CD4-positive, CD25-positive, alpha-beta regulatory T cell (primary cell): ENCODE data around the gene CAV3. TPM values are rescaled to one million over a fixed set of nuclear protein-coding genes. Genes with fewer than 3 reads are reported as not detected.

ENCODE experiments used
- ATAC-seq, 2 donors: fragments of 150-1000 bp; cut with Tn5 transposase; one replicate each; pipeline ENCODE4 v1.10.0; 2021; ENCODE audit warnings: low read depth in 2 of 2, moderate number of reproducible peaks in 2 of 2, moderate library complexity in 1 of 2
- DNase-seq, 3 donors: peaks; one replicate each; pipeline versions ENCODE4 v3.0.0 to v3.0.0-alpha.2; 2012 to 2022; ENCODE audit warnings: mixed read lengths in 1 of 3
- H3K27ac ChIP-seq: one replicate; pipeline ENCODE4 v1.7.0; 2013; ENCODE audit warnings: mild to moderate bottlenecking, low read length; ENCODE audit not compliant: insufficient read depth, poor library complexity, severe bottlenecking
- H3K27me3 ChIP-seq: one replicate; pipeline ENCODE4 v1.7.0; 2013; ENCODE audit warnings: low read length; ENCODE audit not compliant: control insufficient read depth, insufficient read depth
- H3K36me3 ChIP-seq: one replicate; pipeline ENCODE4 v1.7.0; 2013; ENCODE audit warnings: mild to moderate bottlenecking, low read length, moderate library complexity; ENCODE audit not compliant: control insufficient read depth, insufficient read depth
- H3K4me1 ChIP-seq: 2 replicates; pipeline ENCODE4 v1.7.0; 2013; ENCODE audit warnings: mild to moderate bottlenecking, low read length; ENCODE audit not compliant: insufficient read depth, control insufficient read depth, poor library complexity, severe bottlenecking
- H3K4me3 ChIP-seq: one replicate; pipeline ENCODE4 v1.7.0; 2013; ENCODE audit warnings: low read depth, mild to moderate bottlenecking, low read length, moderate library complexity
- H3K9me3 ChIP-seq, 2 experiments: 1 replicate in 1 of 2; 2 replicates in 1 of 2; pipeline ENCODE4 v1.7.0; 2013; ENCODE audit warnings: low read length in 2 of 2, mild to moderate bottlenecking in 1 of 2, moderate library complexity in 1 of 2; ENCODE audit not compliant: control insufficient read depth in 2 of 2
- H3K27ac Mint-ChIP-seq, 3 donors: one replicate each; pipeline ENCODE4 v1.8.0; 2020 to 2022; ENCODE audit warnings: mild to moderate bottlenecking in 3 of 3, mixed read lengths in 3 of 3, moderate library complexity in 2 of 3
- H3K27me3 Mint-ChIP-seq: one replicate; pipeline ENCODE4 v1.8.0; 2022; ENCODE audit warnings: mild to moderate bottlenecking, mixed read lengths
- H3K36me3 Mint-ChIP-seq: one replicate; pipeline ENCODE4 v1.8.0; 2020; ENCODE audit warnings: mixed read lengths
- H3K4me1 Mint-ChIP-seq, 4 donors: one replicate each; pipeline ENCODE4 v1.8.0; 2020 to 2022; ENCODE audit warnings: mixed read lengths in 4 of 4, mild to moderate bottlenecking in 1 of 4
- H3K4me3 Mint-ChIP-seq, 4 donors: one replicate each; pipeline ENCODE4 v1.8.0; 2020 to 2022; ENCODE audit warnings: mild to moderate bottlenecking in 4 of 4, mixed read lengths in 4 of 4, moderate library complexity in 3 of 4
- H3K9me3 Mint-ChIP-seq, 7 donors: one replicate each; pipeline ENCODE4 v1.8.0; 2020 to 2022; ENCODE audit warnings: mixed read lengths in 7 of 7, mild to moderate bottlenecking in 3 of 7, moderate library complexity in 2 of 7
- polyA plus RNA-seq, 4 donors: library from polyadenylated mRNA; unstranded; fragments of 300-500 nt; fragmentation: Illumina TruSeq; gene quantifications; one replicate each; pipeline ENCODE4 v1.2.3, GENCODE V29; 2021
- total RNA-seq: library from RNA; stranded (reverse); gene quantifications from one replicate; pipeline ENCODE4 v1.2.3, GENCODE V29; 2022

CAV3 gene
- total and polyA plus RNA-seq, 5 donors from 2014 or later: not detected

DNA sequence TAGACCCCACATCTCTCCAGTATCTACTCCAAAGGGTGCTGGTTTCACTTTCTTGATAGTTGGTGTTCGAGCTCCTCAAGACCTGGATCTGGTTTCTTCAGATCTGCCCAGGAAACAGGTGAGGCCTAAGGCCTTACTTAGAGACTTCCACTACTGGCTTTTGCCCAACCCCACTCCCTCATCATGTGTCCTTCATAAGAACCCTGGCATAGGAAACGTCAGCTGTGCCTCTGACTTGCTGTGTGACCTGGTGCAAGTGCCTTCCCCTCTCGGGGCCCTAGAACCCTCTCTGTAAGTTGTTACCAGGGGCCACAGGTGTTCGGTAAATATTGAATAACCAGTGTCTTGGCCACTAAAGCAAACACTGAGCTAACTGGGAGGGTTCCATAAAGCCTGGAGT lies 31.9 kb downstream of the CAV3 start:
- Histone ChIP-seq H3K4me3 (no peak overlapping the region), H3K27ac (no peak overlapping the region), H3K9me3 (no peaks in the 10 kb centered on the region), H3K27me3 (peaks cover 6% of the 10 kb centered on the region), H3K4me1 (peaks cover 17% of the 10 kb centered on the region), H3K36me3 (no peaks in the 10 kb centered on the region)
- DNase-seq (no peak), ATAC-seq (no peak)
- H3K4me3 Mint-ChIP-seq: no peak overlapping the region
- no peak overlapping the region for H3K27ac Mint-ChIP-seq
- peaks cover 31% of the 10 kb centered on the region for H3K27me3 Mint-ChIP-seq
- H3K4me1 Mint-ChIP-seq: peaks cover 0 to 12% (median 1%) of the 10 kb centered on the region in 4 donors
- no peaks in the 10 kb centered on the region for H3K9me3 Mint-ChIP-seq
- no peaks in the 10 kb centered on the region for H3K36me3 Mint-ChIP-seq

DNA sequence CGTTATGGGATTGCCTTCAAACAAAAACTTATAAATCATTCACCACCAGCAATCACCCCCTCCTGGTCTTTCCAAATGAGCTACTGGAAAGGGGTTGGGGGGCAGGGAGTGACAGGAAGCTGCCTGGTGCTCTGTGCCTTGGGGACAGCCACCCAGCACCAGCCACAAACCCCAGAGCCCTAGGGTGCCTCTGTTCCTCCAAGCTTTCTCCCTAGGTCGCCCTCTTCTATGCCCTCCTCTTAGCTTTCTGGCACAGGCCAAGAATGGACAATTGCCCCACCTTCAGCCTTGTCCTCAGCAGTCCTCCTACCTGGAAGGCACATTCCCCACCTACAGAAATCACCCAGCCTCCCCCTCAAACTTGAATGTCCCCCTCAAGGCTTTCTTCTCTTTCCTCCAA lies 32.5 kb downstream of the CAV3 start:
- Mint-ChIP-seq H3K27me3 (peaks cover 32% of the 10 kb centered on the region), H3K4me1 (peaks cover 0 to 12% (median 1%) of the 10 kb centered on the region in 4 donors), H3K4me3 (no peak overlapping the region), H3K36me3 (no peaks in the 10 kb centered on the region), H3K27ac (no peak overlapping the region), H3K9me3 (no peaks in the 10 kb centered on the region)
- DNase-seq: no peak
- Histone ChIP-seq H3K36me3 (no peaks in the 10 kb centered on the region), H3K9me3 (no peaks in the 10 kb centered on the region), H3K4me1 (peaks cover 17% of the 10 kb centered on the region), H3K27ac (no peak overlapping the region), H3K4me3 (no peak overlapping the region), H3K27me3 (peaks cover 6% of the 10 kb centered on the region)
- ATAC-seq: no peak

DNA sequence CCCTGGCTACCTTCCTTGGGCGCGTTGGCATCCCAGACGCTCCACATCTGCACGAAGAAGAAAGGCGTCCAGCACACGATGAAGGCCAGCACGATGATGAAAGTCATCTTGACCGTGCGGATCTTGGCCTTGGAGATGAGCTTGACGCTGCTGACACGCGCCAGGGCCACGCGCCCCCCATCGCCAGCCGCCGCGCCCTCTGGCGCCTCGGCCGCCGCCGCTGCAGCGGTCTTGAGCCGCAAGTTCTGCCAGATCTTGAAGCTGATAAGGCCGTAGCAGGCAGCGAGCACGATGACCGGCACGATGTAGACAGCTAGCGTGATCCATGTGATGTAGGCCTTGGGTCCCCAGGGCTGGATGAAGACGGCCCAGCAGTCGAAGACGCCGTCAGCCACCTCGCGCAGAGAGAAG lies 33.7 kb downstream of the CAV3 start:
- no peak for DNase-seq
- H3K27me3 ChIP-seq: peaks cover 6% of the 10 kb centered on the region
- Mint-ChIP-seq H3K4me3 (no peak overlapping the region), H3K27ac (no peak overlapping the region), H3K36me3 (no peaks in the 10 kb centered on the region), H3K9me3 (no peaks in the 10 kb centered on the region), H3K27me3 (peaks cover 32% of the 10 kb centered on the region), H3K4me1 (peaks cover 0 to 12% (median 1%) of the 10 kb centered on the region in 4 donors)
- H3K4me1 ChIP-seq: peaks cover 17% of the 10 kb centered on the region
- no peaks in the 10 kb centered on the region for H3K9me3 ChIP-seq
- no peak overlapping the region for H3K4me3 ChIP-seq
- H3K27ac ChIP-seq: no peak overlapping the region
- H3K36me3 ChIP-seq: no peaks in the 10 kb centered on the region
- no peak for ATAC-seq

DNA sequence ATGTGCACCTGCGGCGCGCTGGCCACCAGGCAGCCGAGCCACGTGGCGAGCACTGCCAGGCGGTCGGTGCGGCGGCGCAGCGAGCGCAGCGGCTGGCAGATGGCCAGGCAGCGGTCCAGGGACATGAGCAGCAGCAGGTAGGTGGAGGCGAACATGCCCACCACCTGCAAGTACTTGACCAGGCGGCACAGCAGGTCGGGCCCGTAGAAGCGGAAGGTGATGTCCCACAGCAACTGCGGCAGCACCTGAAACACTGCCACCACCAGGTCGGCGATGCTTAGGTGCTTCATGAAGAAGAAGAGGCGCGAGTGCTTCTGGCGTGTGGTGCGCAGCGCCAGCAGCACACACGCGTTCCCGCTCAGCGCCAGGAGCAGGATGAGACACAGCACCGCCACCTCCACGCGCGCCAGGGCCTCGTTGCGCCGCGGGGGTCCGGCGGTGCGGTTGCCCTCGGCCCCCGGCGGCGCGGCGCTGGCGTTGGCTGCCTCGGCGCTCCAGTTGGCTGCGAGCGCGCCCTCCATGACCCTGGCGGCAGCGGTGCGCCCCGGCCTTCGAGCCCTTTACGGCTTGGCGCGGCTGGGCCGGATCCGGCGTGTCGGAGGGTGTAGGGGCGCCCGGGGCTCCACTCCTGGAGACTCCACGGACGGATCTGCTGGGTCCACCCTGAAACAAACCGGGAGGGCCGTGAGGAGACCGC lies 34.2 kb downstream of the CAV3 start:
- DNase-seq (peak in 1 of 3 donors; percentile 52), ATAC-seq (no peak)
- Histone ChIP-seq H3K27ac (no peak overlapping the region), H3K4me1 (peaks cover 17% of the 10 kb centered on the region), H3K36me3 (no peaks in the 10 kb centered on the region), H3K9me3 (no peaks in the 10 kb centered on the region), H3K27me3 (peaks cover 6% of the 10 kb centered on the region), H3K4me3 (no peak overlapping the region)
- H3K27ac Mint-ChIP-seq: peak overlapping the region in 1 of 3 donors; percentile 49
- H3K27me3 Mint-ChIP-seq: peaks cover 32% of the 10 kb centered on the region
- H3K36me3 Mint-ChIP-seq: no peaks in the 10 kb centered on the region
- peaks cover 0 to 12% (median 1%) of the 10 kb centered on the region in 4 donors for H3K4me1 Mint-ChIP-seq
- H3K9me3 Mint-ChIP-seq: no peaks in the 10 kb centered on the region
- H3K4me3 Mint-ChIP-seq: no peak overlapping the region

DNA sequence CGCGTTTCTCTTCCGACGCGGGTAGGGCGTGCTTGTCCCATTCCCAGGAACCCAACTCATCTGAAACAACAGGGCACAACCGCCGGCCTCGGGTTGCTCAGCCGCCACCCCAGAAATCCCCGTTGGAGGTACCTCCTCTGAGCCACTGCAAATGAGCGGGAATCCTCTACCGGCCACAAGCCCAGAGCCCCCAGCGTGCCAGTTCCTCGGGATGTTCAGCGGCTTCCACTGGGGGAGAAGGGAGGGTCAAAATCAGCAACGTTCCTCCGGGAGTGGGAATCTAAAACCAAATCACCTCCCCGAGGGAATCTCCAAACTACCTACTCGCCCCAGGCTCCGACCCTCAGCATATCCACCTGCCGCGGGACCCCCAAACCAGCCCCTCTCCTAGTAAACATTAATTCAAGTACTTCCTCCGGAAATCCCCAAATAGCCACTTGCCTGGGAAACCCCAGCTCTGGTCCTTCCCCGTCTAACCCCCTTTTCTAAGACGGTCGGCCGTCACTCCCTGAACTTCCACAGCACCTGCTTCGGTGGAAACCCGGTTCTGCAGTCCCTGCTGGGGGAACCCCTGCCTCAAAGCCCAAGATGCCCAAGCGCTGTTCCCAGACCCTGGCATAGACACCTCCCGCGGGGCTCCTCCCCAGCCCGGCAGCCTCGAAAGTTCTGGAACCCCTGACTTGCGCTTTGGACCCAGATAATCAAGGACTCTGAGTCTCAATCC lies 34.9 kb downstream of the CAV3 start:
- H3K27me3 Mint-ChIP-seq: peaks cover 32% of the 10 kb centered on the region
- ATAC-seq (no peak), DNase-seq (no peak)
- H3K4me3 Mint-ChIP-seq: peak overlapping the region in 1 of 4 donors; percentile 48
- no peak overlapping the region for H3K27ac Mint-ChIP-seq
- no peaks in the 10 kb centered on the region for H3K9me3 Mint-ChIP-seq
- Histone ChIP-seq H3K27ac (no peak overlapping the region), H3K4me3 (no peak overlapping the region), H3K36me3 (no peaks in the 10 kb centered on the region), H3K27me3 (peaks cover 6% of the 10 kb centered on the region), H3K4me1 (peaks cover 17% of the 10 kb centered on the region), H3K9me3 (no peaks in the 10 kb centered on the region)
- no peaks in the 10 kb centered on the region for H3K36me3 Mint-ChIP-seq
- peaks cover 0 to 12% (median 1%) of the 10 kb centered on the region in 4 donors for H3K4me1 Mint-ChIP-seq

DNA sequence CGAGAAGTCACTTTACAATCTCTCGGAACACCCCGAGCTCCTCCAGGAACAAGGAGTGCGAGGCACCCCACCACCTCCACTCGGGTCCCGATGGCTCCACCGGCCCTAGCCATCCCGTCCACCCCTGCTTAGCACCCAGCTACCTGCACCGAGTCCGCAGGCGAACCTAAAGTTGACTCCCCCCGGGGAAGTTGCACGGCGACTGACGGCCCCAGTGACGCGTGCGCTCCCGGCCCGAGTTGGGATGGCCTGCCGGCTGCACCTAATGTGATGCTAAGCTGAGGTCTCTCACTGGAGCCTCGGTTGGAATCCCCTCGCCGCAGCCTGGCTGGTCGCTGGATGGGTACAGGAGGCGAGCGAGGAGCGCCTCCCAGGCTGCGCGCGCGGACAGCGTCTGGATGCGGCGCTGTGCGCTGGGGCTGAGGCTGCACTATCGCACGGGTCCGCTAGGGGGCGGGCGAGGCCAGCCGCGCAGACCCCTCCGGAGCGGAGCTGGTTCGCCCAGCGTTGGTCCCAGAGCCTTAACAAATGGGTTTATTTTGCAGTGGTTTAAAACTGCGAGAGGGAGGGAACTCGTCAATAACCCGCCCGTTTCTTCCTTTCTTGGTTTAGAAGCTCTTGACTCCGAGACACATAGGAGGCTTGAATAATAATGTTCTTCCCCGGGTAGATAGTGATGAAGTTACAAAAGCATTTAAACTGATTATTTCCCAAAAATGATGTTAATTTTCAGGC lies 35.7 kb downstream of the CAV3 start, which contains the start of gene OXTR:
OXTR (minus strand) TSS at position 526 of the 735 bp plus-strand sequence. CDS start 1,426 bp downstream, outside the sequence.
- H3K4me3 ChIP-seq: peak within 1 kb of the TSS; percentile 19
- no peak within 1 kb of the TSS for H3K27ac ChIP-seq
- peaks cover 17% of the 10 kb centered on the region for H3K4me1 ChIP-seq
- H3K36me3 ChIP-seq: no peaks in the 10 kb centered on the region
- peaks cover 0 to 12% (median 1%) of the 10 kb centered on the region in 4 donors for H3K4me1 Mint-ChIP-seq
- peak in 2 of 3 donors; percentile 43 to 53 for DNase-seq
- no peaks in the 10 kb centered on the region for H3K9me3 Mint-ChIP-seq
- H3K9me3 ChIP-seq: no peaks in the 10 kb centered on the region
- no peak within 1 kb of the TSS for H3K27ac Mint-ChIP-seq
- peak; percentile 70 to 71 for ATAC-seq
- H3K4me3 Mint-ChIP-seq: peak within 1 kb of the TSS in 2 of 4 donors; percentile 39 to 48
- no peaks in the 10 kb centered on the region for H3K36me3 Mint-ChIP-seq
- peaks cover 6% of the 10 kb centered on the region for H3K27me3 ChIP-seq
- peaks cover 32% of the 10 kb centered on the region for H3K27me3 Mint-ChIP-seq

DNA sequence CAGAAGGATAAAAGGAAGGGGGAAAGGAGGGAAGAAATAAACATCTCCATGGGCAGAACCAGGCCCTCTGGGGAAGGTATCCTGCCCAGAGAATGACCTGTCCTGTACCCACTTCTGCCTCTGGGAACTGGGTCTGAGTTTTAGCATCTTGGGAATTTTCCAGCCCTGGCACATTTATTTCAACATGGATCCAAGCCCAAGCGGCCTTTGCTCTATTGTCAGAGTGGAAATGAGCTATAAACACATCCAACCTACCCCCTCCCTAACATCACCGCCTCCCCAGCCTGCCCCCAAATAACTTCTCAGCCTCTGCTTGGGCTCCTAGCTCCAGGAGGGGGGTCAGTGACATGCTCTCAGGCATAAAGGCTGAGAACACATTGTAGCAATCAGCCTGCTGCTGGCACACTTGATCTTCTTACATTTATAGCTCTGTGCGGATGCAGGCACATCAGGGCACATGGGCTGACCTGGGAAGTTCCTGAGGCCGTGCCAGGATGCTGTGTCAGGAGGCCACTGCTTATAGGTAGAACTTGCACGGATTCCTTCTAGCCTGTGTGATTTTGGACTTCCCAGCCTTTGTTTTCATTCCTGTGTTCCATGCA lies 40.4 kb downstream of the CAV3 start:
- no peaks in the 10 kb centered on the region for H3K36me3 Mint-ChIP-seq
- H3K4me1 ChIP-seq: peaks cover 6% of the 10 kb centered on the region
- no peaks in the 10 kb centered on the region for H3K36me3 ChIP-seq
- H3K4me1 Mint-ChIP-seq: peaks cover 0 to 7% (median 1%) of the 10 kb centered on the region in 4 donors
- DNase-seq (no peak), ATAC-seq (no peak)
- no peak overlapping the region for H3K27ac ChIP-seq
- H3K27me3 Mint-ChIP-seq: peaks cover 15% of the 10 kb centered on the region
- H3K4me3 ChIP-seq: no peak overlapping the region
- H3K9me3 Mint-ChIP-seq: peaks cover 0 to 3% (median 0%) of the 10 kb centered on the region in 7 donors
- peaks cover 6% of the 10 kb centered on the region for H3K27me3 ChIP-seq
- no peak overlapping the region for H3K27ac Mint-ChIP-seq
- no peaks in the 10 kb centered on the region for H3K9me3 ChIP-seq
- H3K4me3 Mint-ChIP-seq: no peak overlapping the region
